ENCODE results near the gene CTNNA2.

CTNNA2 gene

DNA sequence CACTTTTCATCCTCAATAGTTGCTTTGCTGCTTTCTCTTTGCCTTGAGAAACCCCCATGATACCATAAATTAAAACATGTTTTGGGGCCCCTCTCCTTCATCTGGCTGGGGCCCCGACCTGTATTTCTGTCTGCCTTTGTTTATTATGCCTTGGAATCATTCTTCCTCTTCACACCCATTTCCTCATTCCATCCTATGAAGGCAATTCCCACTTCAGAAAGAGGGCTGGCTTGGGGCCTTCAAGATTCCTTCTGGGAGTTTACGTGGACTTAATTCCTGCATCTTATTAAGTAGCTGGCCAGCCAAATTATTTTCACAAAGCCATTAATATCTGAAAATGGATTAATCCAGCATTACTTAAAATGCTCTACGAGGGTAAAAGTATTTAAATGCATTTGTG is 798.5 kb downstream of the CTNNA2 start:
- WGBS, 2 experiments (ENCODE audit: insufficient coverage in 2 of 2) = 67 to 70% methylated on average over 1 to 2 of the region's 3 CpGs
- Histone ChIP-seq H3K36me3 (ENCODE audit: control insufficient read depth, insufficient read depth, low read length) (no peaks in the 10 kb centered on the region), H3K4me3 (ENCODE audit: extremely low read depth, insufficient read depth, low read length, poor library complexity, severe bottlenecking) (no peak overlapping the region), H3K9me3 (ENCODE audit: control insufficient read depth, low read length) (no peaks in the 10 kb centered on the region), H3K4me1 (ENCODE audit: control insufficient read depth, insufficient read depth, low read length, poor library complexity, severe bottlenecking) (no peaks in the 10 kb centered on the region), H3K27ac (ENCODE audit: low read depth, low read length, severe bottlenecking) (no peak overlapping the region)

DNA sequence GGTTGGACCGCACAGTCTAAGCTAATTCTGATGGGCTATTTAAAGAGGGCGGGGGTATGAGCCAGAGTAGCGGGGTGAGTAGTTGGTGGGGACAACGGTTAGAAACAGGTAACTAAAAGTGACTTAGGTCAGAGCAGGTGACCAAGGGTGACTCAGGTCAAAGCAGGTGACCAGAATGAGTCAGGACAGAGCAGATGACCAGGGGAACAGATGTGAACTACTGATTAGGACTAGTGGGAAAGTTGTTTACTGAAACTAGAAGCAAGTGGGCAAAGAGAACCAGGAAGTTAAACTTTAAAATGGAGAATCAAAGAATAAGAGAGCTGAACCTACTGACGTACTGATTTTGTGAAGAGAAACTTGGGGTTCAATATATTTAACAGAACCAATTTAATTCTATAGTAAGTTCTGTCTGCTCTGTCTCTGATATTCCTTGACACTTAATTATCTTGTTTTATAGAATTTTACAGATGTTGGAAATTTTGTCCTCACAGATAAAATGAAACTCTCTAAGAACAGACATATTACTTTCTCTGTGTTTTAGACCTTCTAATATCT is 799.5 kb downstream of the CTNNA2 start:
- Histone ChIP-seq H3K4me1 (ENCODE audit: control insufficient read depth, insufficient read depth, low read length, poor library complexity, severe bottlenecking) (no peaks in the 10 kb centered on the region), H3K4me3 (ENCODE audit: extremely low read depth, insufficient read depth, low read length, poor library complexity, severe bottlenecking) (no peak overlapping the region), H3K36me3 (ENCODE audit: control insufficient read depth, insufficient read depth, low read length) (no peaks in the 10 kb centered on the region), H3K9me3 (ENCODE audit: control insufficient read depth, low read length) (no peaks in the 10 kb centered on the region), H3K27ac (ENCODE audit: low read depth, low read length, severe bottlenecking) (no peak overlapping the region)
- 83 to 97% methylated on average over 3 to 5 of the region's 5 CpGs for WGBS, 2 experiments (ENCODE audit: insufficient coverage in 2 of 2)

DNA sequence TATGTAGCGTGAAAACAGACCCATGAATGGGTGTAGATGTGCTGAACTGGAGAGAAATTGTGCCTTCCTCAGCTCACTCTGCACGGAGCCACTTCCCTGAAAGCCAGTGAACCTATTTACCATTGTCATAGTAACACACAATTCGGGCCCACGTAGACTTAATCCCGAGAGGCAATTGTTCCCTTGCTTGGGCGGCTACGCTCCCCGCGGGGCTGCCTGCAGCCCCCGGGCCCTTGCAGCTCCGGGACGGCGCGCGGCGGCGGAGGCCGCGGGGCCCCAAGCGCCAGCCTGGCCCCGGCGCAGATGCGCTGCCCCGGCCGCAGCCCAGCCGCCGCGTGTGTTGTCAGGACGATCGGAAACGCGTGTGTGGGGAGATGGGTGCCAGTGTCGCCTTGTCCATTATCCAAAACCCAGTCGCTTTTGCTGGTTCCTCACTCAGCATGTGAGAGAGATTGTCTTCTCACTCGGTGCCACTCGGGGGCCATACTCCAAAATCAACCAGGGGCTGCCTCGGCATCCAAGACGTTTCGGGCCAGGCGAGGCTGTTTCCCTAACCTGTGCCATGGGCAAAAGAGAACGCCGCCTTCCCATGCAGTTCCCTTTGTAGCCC is 809.6 kb downstream of the CTNNA2 start:
- no peak overlapping the region for H3K4me3 ChIP-seq (ENCODE audit: extremely low read depth, insufficient read depth, low read length, poor library complexity, severe bottlenecking)
- WGBS, 2 experiments (ENCODE audit: insufficient coverage in 2 of 2) = 43 to 44% methylated on average over 21 to 31 of the region's 42 CpGs
- H3K36me3 ChIP-seq (ENCODE audit: control insufficient read depth, insufficient read depth, low read length) = no peaks in the 10 kb centered on the region
- no peaks in the 10 kb centered on the region for H3K4me1 ChIP-seq (ENCODE audit: control insufficient read depth, insufficient read depth, low read length, poor library complexity, severe bottlenecking)
- no peaks in the 10 kb centered on the region for H3K9me3 ChIP-seq (ENCODE audit: control insufficient read depth, low read length)
- H3K27ac ChIP-seq (ENCODE audit: low read depth, low read length, severe bottlenecking) = no peak overlapping the region

DNA sequence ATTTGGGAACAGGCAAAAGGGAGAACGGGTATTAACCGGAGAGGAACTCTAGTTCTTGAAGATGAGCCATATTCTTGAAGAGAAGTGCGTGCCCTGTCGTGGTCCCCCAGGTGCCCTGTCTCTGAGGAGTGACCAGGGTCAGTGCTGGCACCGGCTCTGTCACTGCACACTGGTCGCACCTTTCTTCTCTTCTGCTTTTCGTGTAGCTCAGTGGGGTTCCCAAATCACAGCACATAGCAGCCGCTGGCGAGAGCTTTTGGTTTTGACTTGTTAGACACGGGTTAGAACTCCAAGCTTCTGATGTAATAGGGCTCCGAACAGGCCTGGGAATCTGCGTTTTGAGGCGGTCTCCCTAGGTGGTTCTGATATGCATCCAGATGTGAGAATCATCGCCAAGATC is 810.1 kb downstream of the CTNNA2 start:
- Histone ChIP-seq H3K27ac (ENCODE audit: low read depth, low read length, severe bottlenecking) (no peak overlapping the region), H3K36me3 (ENCODE audit: control insufficient read depth, insufficient read depth, low read length) (no peaks in the 10 kb centered on the region), H3K4me3 (ENCODE audit: extremely low read depth, insufficient read depth, low read length, poor library complexity, severe bottlenecking) (no peak overlapping the region), H3K4me1 (ENCODE audit: control insufficient read depth, insufficient read depth, low read length, poor library complexity, severe bottlenecking) (no peaks in the 10 kb centered on the region), H3K9me3 (ENCODE audit: control insufficient read depth, low read length) (no peaks in the 10 kb centered on the region)
- 80 to 81% methylated on average over 13 to 14 of the region's 14 CpGs for WGBS, 2 experiments (ENCODE audit: insufficient coverage in 2 of 2)

DNA sequence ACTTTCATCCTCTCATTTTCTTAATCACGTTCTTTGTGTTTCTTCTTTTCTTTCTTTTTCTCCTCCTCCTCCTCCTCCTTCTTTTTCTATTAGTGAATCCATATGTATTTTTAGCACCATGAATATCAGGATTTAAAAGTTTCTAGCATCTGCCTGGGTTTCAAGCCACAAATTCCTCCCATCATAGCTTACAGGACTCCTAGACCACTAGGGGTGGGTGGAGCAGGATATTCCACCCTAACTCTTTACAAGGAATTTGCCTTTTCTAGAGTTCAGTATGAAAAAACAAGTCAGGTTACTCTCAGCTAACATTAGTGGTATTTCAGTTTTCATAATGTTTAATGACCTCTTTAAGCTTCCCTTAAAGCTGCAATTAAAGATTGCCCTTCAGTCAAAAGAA is 810.8 kb downstream of the CTNNA2 start:
- Histone ChIP-seq H3K9me3 (ENCODE audit: control insufficient read depth, low read length) (no peaks in the 10 kb centered on the region), H3K27ac (ENCODE audit: low read depth, low read length, severe bottlenecking) (no peak overlapping the region), H3K4me1 (ENCODE audit: control insufficient read depth, insufficient read depth, low read length, poor library complexity, severe bottlenecking) (no peaks in the 10 kb centered on the region), H3K4me3 (ENCODE audit: extremely low read depth, insufficient read depth, low read length, poor library complexity, severe bottlenecking) (no peak overlapping the region), H3K36me3 (ENCODE audit: control insufficient read depth, insufficient read depth, low read length) (no peaks in the 10 kb centered on the region)
- WGBS, 2 experiments (ENCODE audit: insufficient coverage in 2 of 2) = no CpG with 5 or more reads among the region's 1 CpG

DNA sequence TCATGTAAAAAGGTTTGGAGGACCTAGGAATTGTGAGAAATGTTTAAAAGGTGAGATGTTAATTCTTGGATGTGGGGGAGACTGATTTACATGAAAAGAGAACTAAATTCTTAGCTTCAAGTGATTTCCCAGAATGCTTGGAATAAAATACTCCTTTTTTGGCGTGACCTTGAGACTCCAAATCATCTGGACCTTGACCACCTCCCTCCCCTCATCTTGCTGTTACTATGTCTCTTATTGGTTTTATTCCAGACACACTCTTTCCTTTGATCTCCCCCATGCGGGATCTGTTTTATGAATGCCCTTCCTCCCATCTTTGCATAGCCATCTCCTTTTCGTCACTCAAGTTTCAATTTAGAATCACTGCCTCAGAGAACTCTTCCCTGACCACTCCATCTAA is 811.7 kb downstream of the CTNNA2 start:
- H3K27ac ChIP-seq (ENCODE audit: low read depth, low read length, severe bottlenecking) = no peak overlapping the region
- H3K4me3 ChIP-seq (ENCODE audit: extremely low read depth, insufficient read depth, low read length, poor library complexity, severe bottlenecking) = no peak overlapping the region
- H3K9me3 ChIP-seq (ENCODE audit: control insufficient read depth, low read length) = no peaks in the 10 kb centered on the region
- 39 to 45% methylated on average over 3 of the region's 3 CpGs for WGBS, 2 experiments (ENCODE audit: insufficient coverage in 2 of 2)
- H3K36me3 ChIP-seq (ENCODE audit: control insufficient read depth, insufficient read depth, low read length) = no peaks in the 10 kb centered on the region
- H3K4me1 ChIP-seq (ENCODE audit: control insufficient read depth, insufficient read depth, low read length, poor library complexity, severe bottlenecking) = no peaks in the 10 kb centered on the region

DNA sequence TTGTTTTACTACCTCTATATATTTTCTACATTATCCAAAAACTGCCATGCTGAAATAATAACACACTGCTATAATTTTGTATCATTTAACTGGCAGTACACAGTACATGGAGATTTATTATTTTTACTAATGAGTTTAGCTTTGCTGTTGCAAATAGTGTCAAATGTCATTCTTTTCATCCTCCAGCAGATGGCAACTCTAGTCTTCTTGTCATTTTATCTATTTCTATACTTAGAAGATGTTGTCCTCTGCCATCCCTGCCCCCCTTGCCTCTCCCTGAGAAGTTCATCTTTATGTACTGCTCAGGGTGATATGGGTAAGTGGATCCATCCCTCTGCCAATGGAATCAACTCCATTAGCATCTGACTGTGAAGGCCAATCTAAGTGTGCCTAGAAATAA is 813.4 kb downstream of the CTNNA2 start:
- H3K9me3 ChIP-seq (ENCODE audit: control insufficient read depth, low read length) = no peaks in the 10 kb centered on the region
- H3K36me3 ChIP-seq (ENCODE audit: control insufficient read depth, insufficient read depth, low read length) = no peaks in the 10 kb centered on the region
- no peak overlapping the region for H3K27ac ChIP-seq (ENCODE audit: low read depth, low read length, severe bottlenecking)
- no peak overlapping the region for H3K4me3 ChIP-seq (ENCODE audit: extremely low read depth, insufficient read depth, low read length, poor library complexity, severe bottlenecking)
- no peaks in the 10 kb centered on the region for H3K4me1 ChIP-seq (ENCODE audit: control insufficient read depth, insufficient read depth, low read length, poor library complexity, severe bottlenecking)

DNA sequence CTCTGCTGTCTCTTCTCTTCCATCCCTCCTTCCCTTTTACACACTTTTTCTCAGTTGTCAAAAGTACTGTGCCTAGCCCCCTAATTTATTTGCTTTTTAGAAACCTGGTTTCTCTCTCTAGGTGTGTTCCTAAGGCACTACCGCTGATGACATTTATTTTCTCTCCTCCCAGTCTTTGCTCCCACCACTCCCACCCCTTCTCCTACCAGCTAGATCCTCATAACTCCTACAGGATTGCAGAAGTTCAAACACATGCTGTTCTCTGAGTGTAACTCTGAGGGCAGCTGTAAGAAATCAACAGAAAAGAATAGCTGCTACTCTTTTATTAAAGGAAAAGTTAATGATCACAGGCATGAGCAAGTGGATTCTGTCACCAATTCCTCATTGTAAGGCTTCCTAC is 814.0 kb downstream of the CTNNA2 start:
- WGBS, 2 experiments (ENCODE audit: insufficient coverage in 2 of 2) = 71 to 100% methylated on average over 1 of the region's 1 CpG
- Histone ChIP-seq H3K36me3 (ENCODE audit: control insufficient read depth, insufficient read depth, low read length) (no peaks in the 10 kb centered on the region), H3K9me3 (ENCODE audit: control insufficient read depth, low read length) (no peaks in the 10 kb centered on the region), H3K4me3 (ENCODE audit: extremely low read depth, insufficient read depth, low read length, poor library complexity, severe bottlenecking) (no peak overlapping the region), H3K4me1 (ENCODE audit: control insufficient read depth, insufficient read depth, low read length, poor library complexity, severe bottlenecking) (no peaks in the 10 kb centered on the region), H3K27ac (ENCODE audit: low read depth, low read length, severe bottlenecking) (no peak overlapping the region)

DNA sequence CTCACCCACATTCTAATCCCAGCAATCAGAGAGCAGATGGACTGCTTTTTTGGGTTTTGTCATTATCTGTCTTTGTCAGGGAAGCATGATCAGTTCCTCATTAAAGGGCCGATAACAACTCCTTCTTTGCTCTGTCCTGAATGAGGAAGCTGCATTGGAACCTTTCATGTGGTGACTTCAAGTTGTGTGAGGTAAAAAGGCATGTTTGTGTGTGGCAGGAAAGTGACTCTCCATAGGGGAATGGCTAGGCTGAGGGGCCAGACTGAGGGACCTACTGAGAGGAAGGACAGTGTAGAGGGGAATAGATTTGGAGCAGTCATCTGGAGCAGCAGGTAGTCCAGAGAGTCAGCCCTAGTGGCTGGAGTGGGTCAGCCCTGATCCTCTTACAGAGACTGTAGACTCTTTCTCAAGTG is 815.3 kb downstream of the CTNNA2 start:
- Histone ChIP-seq H3K27ac (ENCODE audit: low read depth, low read length, severe bottlenecking) (no peak overlapping the region), H3K4me1 (ENCODE audit: control insufficient read depth, insufficient read depth, low read length, poor library complexity, severe bottlenecking) (no peaks in the 10 kb centered on the region), H3K9me3 (ENCODE audit: control insufficient read depth, low read length) (no peaks in the 10 kb centered on the region), H3K4me3 (ENCODE audit: extremely low read depth, insufficient read depth, low read length, poor library complexity, severe bottlenecking) (no peak overlapping the region), H3K36me3 (ENCODE audit: control insufficient read depth, insufficient read depth, low read length) (no peaks in the 10 kb centered on the region)
- WGBS, 2 experiments (ENCODE audit: insufficient coverage in 2 of 2) = 88 to 100% methylated on average over 1 of the region's 1 CpG

DNA sequence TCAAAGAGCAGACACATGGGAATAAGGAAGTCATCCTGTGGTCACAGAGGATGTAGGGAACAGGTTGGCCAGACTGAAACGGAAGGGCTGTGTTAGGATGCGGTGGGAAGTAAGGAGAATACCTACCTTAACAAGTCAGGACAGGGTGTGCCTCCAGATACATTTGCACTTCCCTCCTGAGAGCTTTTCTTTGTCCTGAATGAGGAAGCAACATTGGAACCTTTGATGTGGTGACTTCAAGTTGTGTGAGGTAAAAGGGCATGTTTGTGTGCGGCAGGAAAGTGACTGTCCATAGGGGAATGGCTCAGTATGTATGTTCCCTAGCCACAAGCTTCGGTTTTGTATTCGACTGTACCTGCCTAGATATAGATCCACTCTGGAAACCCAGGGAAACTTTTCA is 816.6 kb downstream of the CTNNA2 start:
- WGBS, 2 experiments (ENCODE audit: insufficient coverage in 2 of 2) = 75 to 100% methylated on average over 3 of the region's 5 CpGs
- no peak overlapping the region for H3K4me3 ChIP-seq (ENCODE audit: extremely low read depth, insufficient read depth, low read length, poor library complexity, severe bottlenecking)
- H3K36me3 ChIP-seq (ENCODE audit: control insufficient read depth, insufficient read depth, low read length) = no peaks in the 10 kb centered on the region
- H3K4me1 ChIP-seq (ENCODE audit: control insufficient read depth, insufficient read depth, low read length, poor library complexity, severe bottlenecking) = no peaks in the 10 kb centered on the region
- H3K27ac ChIP-seq (ENCODE audit: low read depth, low read length, severe bottlenecking) = no peak overlapping the region
- no peaks in the 10 kb centered on the region for H3K9me3 ChIP-seq (ENCODE audit: control insufficient read depth, low read length)

DNA sequence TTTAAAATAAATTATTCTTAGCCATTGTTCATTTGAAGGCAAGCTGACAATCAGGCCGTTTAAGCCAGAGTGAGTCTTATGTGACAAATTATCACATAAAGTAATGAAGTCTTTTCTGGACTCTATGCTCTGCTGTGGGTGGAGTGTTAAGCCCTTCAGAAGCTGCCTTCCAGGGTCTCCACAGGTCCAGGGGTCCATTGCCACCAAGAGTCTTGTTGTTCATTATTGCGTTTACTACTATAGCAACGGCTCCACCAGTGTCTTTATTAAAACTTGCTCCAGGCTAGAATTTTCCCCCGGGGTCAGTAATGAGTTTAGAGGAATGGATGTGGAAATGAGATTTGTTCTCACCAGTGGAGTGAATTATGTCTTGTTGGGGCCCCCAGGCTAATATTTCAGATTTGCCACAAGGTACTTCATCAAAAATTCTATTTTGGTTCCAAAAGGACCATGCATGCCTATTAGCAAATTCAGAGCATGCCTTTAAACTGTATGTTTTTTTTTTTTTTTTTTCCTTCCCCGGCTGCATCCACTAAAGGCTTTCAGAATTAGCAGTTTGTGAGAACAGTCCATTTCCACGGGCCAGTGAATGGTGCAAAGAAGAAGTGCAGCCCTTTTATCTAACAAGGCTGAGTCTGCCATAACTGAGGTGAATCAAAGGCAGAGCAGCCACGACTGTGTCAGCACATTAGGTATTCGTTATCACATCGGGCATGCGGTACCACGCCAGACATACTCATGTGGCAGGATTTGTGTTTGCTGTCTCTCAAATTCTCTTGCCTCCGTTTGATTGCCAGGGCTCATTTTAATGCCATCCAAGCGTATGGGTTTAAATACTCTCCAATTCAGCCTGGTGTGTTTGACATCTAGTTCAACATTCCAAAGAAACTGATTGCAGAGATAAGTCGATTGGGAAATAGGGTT is 817.9 kb downstream of the CTNNA2 start:
- H3K9me3 ChIP-seq (ENCODE audit: control insufficient read depth, low read length) = no peaks in the 10 kb centered on the region
- no peaks in the 10 kb centered on the region for H3K36me3 ChIP-seq (ENCODE audit: control insufficient read depth, insufficient read depth, low read length)
- no peak overlapping the region for H3K4me3 ChIP-seq (ENCODE audit: extremely low read depth, insufficient read depth, low read length, poor library complexity, severe bottlenecking)
- H3K4me1 ChIP-seq (ENCODE audit: control insufficient read depth, insufficient read depth, low read length, poor library complexity, severe bottlenecking) = no peaks in the 10 kb centered on the region
- 82 to 91% methylated on average over 7 of the region's 14 CpGs for WGBS, 2 experiments (ENCODE audit: insufficient coverage in 2 of 2)
- no peak overlapping the region for H3K27ac ChIP-seq (ENCODE audit: low read depth, low read length, severe bottlenecking)

Data from mesodermal cell (in vitro differentiated cells).